Measurements from ENCODE around the gene ZFAND2A. TPM values are rescaled to one million over a fixed set of nuclear protein-coding genes. Genes with fewer than 3 reads are reported as not detected.

Gene ZFAND2A
- total and polyA plus RNA-seq, 2 donors from 2014 or later: 21.9 to 27.6 TPM

GRCh38 chr7:1112625-1113547 lies 47.1 kb downstream of the ZFAND2A start:
- H3K36me3 ChIP-seq (ENCODE audit: control insufficient read depth in 2 of 3, insufficient read depth in 3 of 3, low read length in 3 of 3): no peaks in the 10 kb centered on the region
- intact Hi-C loops (cut with DNase I): no loop called here
- H3K9ac ChIP-seq (ENCODE audit: low read length in 3 of 3): no peak overlapping the region
- DNase-seq (peak in 1 of 5 donors; percentile 36), FAIRE-seq (no peak)
- H3K27ac ChIP-seq (ENCODE audit: low read depth in 2 of 2, low read length in 2 of 2): no peak overlapping the region
- TF ChIP-seq, protein P1, sequence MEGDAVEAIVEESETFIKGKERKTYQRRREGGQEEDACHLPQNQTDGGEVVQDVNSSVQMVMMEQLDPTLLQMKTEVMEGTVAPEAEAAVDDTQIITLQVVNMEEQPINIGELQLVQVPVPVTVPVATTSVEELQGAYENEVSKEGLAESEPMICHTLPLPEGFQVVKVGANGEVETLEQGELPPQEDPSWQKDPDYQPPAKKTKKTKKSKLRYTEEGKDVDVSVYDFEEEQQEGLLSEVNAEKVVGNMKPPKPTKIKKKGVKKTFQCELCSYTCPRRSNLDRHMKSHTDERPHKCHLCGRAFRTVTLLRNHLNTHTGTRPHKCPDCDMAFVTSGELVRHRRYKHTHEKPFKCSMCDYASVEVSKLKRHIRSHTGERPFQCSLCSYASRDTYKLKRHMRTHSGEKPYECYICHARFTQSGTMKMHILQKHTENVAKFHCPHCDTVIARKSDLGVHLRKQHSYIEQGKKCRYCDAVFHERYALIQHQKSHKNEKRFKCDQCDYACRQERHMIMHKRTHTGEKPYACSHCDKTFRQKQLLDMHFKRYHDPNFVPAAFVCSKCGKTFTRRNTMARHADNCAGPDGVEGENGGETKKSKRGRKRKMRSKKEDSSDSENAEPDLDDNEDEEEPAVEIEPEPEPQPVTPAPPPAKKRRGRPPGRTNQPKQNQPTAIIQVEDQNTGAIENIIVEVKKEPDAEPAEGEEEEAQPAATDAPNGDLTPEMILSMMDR (IDR thresholded peaks at IDR 0.05; ENCODE audit: borderline replicate concordance, extremely low read depth, insufficient read depth): no peak
- no peak overlapping the region for H3K4me3 ChIP-seq (ENCODE audit: low read length in 3 of 3)
- no peaks in the 10 kb centered on the region for H3K9me3 ChIP-seq (ENCODE audit: control insufficient read depth in 2 of 3, insufficient read depth in 1 of 3, low read length in 3 of 3)
- H3K4me1 ChIP-seq (ENCODE audit: control insufficient read depth in 2 of 3, insufficient read depth in 2 of 3, low read depth in 1 of 3, low read length in 3 of 3): no peaks in the 10 kb centered on the region
- no peaks in the 10 kb centered on the region for H3K27me3 ChIP-seq (ENCODE audit: control insufficient read depth, insufficient read depth, low read length)

- intact Hi-C loops (cut with DNase I): no loop called here
- TF ChIP-seq, protein P1 (IDR thresholded peaks at IDR 0.05; ENCODE audit: borderline replicate concordance, extremely low read depth, insufficient read depth): no peak
- Histone ChIP-seq H3K9me3 (ENCODE audit: control insufficient read depth in 2 of 3, insufficient read depth in 1 of 3, low read length in 3 of 3) (no peaks in the 10 kb centered on the region), H3K4me1 (ENCODE audit: control insufficient read depth in 2 of 3, insufficient read depth in 2 of 3, low read depth in 1 of 3, low read length in 3 of 3) (no peaks in the 10 kb centered on the region), H3K4me3 (ENCODE audit: low read length in 3 of 3) (no peak overlapping the region), H3K27me3 (ENCODE audit: control insufficient read depth, insufficient read depth, low read length) (no peaks in the 10 kb centered on the region), H3K36me3 (ENCODE audit: control insufficient read depth in 2 of 3, insufficient read depth in 3 of 3, low read length in 3 of 3) (no peaks in the 10 kb centered on the region), H3K27ac (ENCODE audit: low read depth in 2 of 2, low read length in 2 of 2) (no peak overlapping the region), H3K9ac (ENCODE audit: low read length in 3 of 3) (no peak overlapping the region)
- no peak for FAIRE-seq
- DNase-seq: peak in 1 of 5 donors; percentile 67
These were observed 47.9 kb downstream of the ZFAND2A start for GRCh38 chr7:1112109-1112508.

DNA sequence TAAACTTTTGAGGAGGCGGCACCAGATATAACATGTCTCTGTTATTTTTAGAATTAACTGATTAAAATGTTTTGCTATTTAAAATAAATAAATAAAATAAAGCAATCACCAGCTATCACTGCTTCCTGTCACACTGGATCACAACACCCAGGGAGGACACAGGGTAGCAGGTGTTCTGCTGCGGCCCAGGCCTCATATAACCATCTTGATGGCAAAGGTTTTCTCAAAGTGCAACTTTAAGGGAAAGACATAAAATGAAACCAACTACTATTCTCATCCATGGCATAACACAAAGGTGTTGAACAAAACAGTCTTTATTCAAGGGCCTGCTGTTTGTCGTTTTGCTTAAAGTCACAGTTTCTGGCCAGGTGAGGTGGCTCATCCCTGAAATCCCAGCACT lies 48.8 kb downstream of the ZFAND2A start:
- H3K27me3 ChIP-seq (ENCODE audit: control insufficient read depth, insufficient read depth, low read length): no peaks in the 10 kb centered on the region
- H3K4me1 ChIP-seq (ENCODE audit: control insufficient read depth in 2 of 3, insufficient read depth in 2 of 3, low read depth in 1 of 3, low read length in 3 of 3): no peaks in the 10 kb centered on the region
- H3K27ac ChIP-seq (ENCODE audit: low read depth in 2 of 2, low read length in 2 of 2): no peak overlapping the region
- TF ChIP-seq, protein P1 (IDR thresholded peaks at IDR 0.05; ENCODE audit: borderline replicate concordance, extremely low read depth, insufficient read depth): no peak
- no peaks in the 10 kb centered on the region for H3K9me3 ChIP-seq (ENCODE audit: control insufficient read depth in 2 of 3, insufficient read depth in 1 of 3, low read length in 3 of 3)
- H3K4me3 ChIP-seq (ENCODE audit: low read length in 3 of 3): no peak overlapping the region
- H3K36me3 ChIP-seq (ENCODE audit: control insufficient read depth in 2 of 3, insufficient read depth in 3 of 3, low read length in 3 of 3): no peaks in the 10 kb centered on the region
- H3K9ac ChIP-seq (ENCODE audit: low read length in 3 of 3): no peak overlapping the region
- intact Hi-C loops (cut with DNase I): no loop called here
- no peak for FAIRE-seq
- DNase-seq: peak in 1 of 5 donors; percentile 2
